ENCODE data around the gene PFKL. TPM values are rescaled to one million over a fixed set of nuclear protein-coding genes. Genes with fewer than 3 reads are reported as not detected.
A peak's percentile ranks its signal among the peaks of the same experiment; 100 is the strongest.

Gene PFKL
- total RNA-seq, 1 donor from 2014 or later, result 48.7 TPM

GRCh38 chr21:44298301-44298700 lies 1.6 kb upstream of the PFKL start:
- Histone ChIP-seq H2AFZ (replicated peaks) (no peak overlapping the region), H3K9ac (no peak overlapping the region), H3K36me3 (no peaks in the 10 kb centered on the region), H3K27me3 (peaks cover 22% of the 10 kb centered on the region), H3K4me3 (no peak overlapping the region), H3K9me3 (ENCODE audit: low read depth) (no peaks in the 10 kb centered on the region), H3K4me1 (peaks cover 12% of the 10 kb centered on the region), H3K79me2 (ENCODE audit: low read depth) (peaks cover 12% of the 10 kb centered on the region), H3F3A (ENCODE audit: low read depth) (peaks cover 9% of the 10 kb centered on the region), H3K4me2 (no peak overlapping the region), H3K27ac (no peak overlapping the region), H4K20me1 (ENCODE audit: low read depth) (peaks cover 29% of the 10 kb centered on the region)
- H3K36me3 Mint-ChIP-seq, result no peaks in the 10 kb centered on the region
- no peak for DNase-seq (ENCODE audit: low spot score)
- TF ChIP-seq, protein P1, sequence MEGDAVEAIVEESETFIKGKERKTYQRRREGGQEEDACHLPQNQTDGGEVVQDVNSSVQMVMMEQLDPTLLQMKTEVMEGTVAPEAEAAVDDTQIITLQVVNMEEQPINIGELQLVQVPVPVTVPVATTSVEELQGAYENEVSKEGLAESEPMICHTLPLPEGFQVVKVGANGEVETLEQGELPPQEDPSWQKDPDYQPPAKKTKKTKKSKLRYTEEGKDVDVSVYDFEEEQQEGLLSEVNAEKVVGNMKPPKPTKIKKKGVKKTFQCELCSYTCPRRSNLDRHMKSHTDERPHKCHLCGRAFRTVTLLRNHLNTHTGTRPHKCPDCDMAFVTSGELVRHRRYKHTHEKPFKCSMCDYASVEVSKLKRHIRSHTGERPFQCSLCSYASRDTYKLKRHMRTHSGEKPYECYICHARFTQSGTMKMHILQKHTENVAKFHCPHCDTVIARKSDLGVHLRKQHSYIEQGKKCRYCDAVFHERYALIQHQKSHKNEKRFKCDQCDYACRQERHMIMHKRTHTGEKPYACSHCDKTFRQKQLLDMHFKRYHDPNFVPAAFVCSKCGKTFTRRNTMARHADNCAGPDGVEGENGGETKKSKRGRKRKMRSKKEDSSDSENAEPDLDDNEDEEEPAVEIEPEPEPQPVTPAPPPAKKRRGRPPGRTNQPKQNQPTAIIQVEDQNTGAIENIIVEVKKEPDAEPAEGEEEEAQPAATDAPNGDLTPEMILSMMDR (IDR thresholded peaks at IDR 0.05), result no peak
- no peak for TF ChIP-seq EZH2phosphoT487 (IDR thresholded peaks at IDR 0.05)
- TF ChIP-seq EZH2 (IDR thresholded peaks at IDR 0.05), result no peak
- peak overlapping the region; percentile 76 for H3K4me3 Mint-ChIP-seq
- H3K27me3 Mint-ChIP-seq (ENCODE audit: insufficient read depth, low read depth), result no peaks in the 10 kb centered on the region
- peaks cover 22% of the 10 kb centered on the region for H3K4me1 Mint-ChIP-seq
- peak overlapping the region; percentile 50 for H3K27ac Mint-ChIP-seq
- no peaks in the 10 kb centered on the region for H3K9me3 Mint-ChIP-seq

DNA sequence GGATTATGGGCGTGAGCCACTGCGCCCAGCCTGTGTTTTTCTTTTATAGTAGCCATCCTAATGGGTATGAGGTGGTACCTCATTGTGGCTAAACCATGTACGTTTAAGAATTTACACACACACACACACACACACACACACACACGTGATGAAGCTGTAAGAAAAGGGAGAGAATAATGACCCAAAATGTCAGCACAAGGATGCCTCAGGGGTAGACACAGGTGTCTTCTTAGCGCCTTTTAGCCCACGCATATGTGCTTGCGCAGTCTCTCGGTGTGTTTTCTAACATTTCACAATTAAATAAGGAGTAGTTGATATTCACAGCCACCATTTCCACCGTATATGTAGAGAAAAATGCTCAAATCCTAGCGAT lies 782 bp upstream of the PFKL start:
- H3K27me3 Mint-ChIP-seq (ENCODE audit: insufficient read depth, low read depth), result peaks cover 2% of the 10 kb centered on the region
- peaks cover 30% of the 10 kb centered on the region for H3K4me1 Mint-ChIP-seq

DNA sequence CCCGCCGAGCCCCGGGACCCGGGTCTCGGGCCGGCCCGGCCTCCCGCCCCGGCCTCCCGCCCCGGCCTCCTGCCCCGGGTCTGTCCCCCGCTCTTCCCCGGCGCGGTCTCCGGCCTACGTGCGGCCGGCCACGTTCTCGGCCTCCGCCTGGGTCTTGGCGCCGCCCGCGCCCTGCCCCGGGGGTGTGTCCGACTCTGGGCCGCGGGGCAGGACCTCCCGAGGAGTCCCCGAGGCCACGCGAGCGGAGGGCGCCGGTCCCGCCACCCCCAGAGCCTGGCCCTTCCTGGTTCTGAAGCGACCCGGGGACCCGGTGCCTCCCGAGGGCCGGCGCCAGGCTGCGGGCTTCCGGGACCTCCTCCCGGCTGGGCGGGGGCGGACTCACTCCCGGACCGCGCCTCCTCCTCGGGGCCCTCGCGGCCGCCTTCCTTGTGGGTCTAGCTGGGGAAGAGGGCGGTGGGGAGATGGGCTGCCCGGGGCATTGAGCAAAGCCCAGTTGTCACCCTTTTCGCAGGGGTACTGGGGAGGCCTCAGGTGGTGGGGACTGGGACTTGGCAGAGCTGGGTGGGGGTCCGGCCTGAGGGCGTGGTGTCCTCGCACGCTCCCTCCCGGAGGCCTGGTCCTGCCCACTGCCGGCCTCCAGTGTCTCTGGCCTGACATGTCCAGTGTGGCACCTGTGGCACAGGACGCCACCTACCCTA lies 558 bp downstream of the PFKL start:
- Histone ChIP-seq H3K4me2 (peak overlapping the region; percentile 86), H3K79me2 (ENCODE audit: low read depth) (peaks cover 16% of the 10 kb centered on the region), H3K9me3 (ENCODE audit: low read depth) (no peaks in the 10 kb centered on the region), H3K9ac (no peak overlapping the region), H3K4me1 (peaks cover 26% of the 10 kb centered on the region), H3K4me3 (peak overlapping the region; percentile 89), H2AFZ (replicated peaks) (peak overlapping the region; percentile 72), H4K20me1 (ENCODE audit: low read depth) (peaks cover 50% of the 10 kb centered on the region), H3K27me3 (peaks cover 22% of the 10 kb centered on the region), H3K27ac (no peak overlapping the region), H3K36me3 (no peaks in the 10 kb centered on the region), H3F3A (ENCODE audit: low read depth) (peaks cover 20% of the 10 kb centered on the region)
- H3K4me1 Mint-ChIP-seq, result peaks cover 36% of the 10 kb centered on the region
- H3K36me3 Mint-ChIP-seq, result no peaks in the 10 kb centered on the region
- H3K4me3 Mint-ChIP-seq, result peak overlapping the region; percentile 87
- no peaks in the 10 kb centered on the region for H3K9me3 Mint-ChIP-seq
- H3K27me3 Mint-ChIP-seq (ENCODE audit: insufficient read depth, low read depth), result peaks cover 2% of the 10 kb centered on the region
- peak; percentile 60 for DNase-seq (ENCODE audit: low spot score)
- H3K27ac Mint-ChIP-seq, result no peak overlapping the region
- no peak for TF ChIP-seq EZH2phosphoT487 (IDR thresholded peaks at IDR 0.05)
- TF ChIP-seq, protein P1 (IDR thresholded peaks at IDR 0.05), result no peak
- TF ChIP-seq EZH2 (IDR thresholded peaks at IDR 0.05), result no peak

More for the DNA sequence above, 782 bp upstream of the PFKL start:
- Histone ChIP-seq H3K4me3 (peak overlapping the region; percentile 89), H3K9ac (no peak overlapping the region), H3K79me2 (ENCODE audit: low read depth) (peaks cover 12% of the 10 kb centered on the region), H3K27ac (no peak overlapping the region), H3K36me3 (no peaks in the 10 kb centered on the region), H3K9me3 (ENCODE audit: low read depth) (no peaks in the 10 kb centered on the region), H4K20me1 (ENCODE audit: low read depth) (peaks cover 37% of the 10 kb centered on the region), H3K4me1 (peaks cover 19% of the 10 kb centered on the region), H3F3A (ENCODE audit: low read depth) (peaks cover 17% of the 10 kb centered on the region), H2AFZ (replicated peaks) (peak overlapping the region; percentile 14), H3K4me2 (peak overlapping the region; percentile 86), H3K27me3 (peaks cover 22% of the 10 kb centered on the region)
- Mint-ChIP-seq H3K9me3 (no peaks in the 10 kb centered on the region), H3K36me3 (no peaks in the 10 kb centered on the region), H3K27ac (peak overlapping the region; percentile 53), H3K4me3 (peak overlapping the region; percentile 91)
- TF ChIP-seq EZH2 (IDR thresholded peaks at IDR 0.05), result no peak
- TF ChIP-seq EZH2phosphoT487 (IDR thresholded peaks at IDR 0.05), result no peak
- TF ChIP-seq, protein P1 (IDR thresholded peaks at IDR 0.05), result no peak
- DNase-seq (ENCODE audit: low spot score), result no peak

All from neural progenitor cell (in vitro differentiated cells).